Measurements from ENCODE around the gene GALNT2.

The GALNT2 gene

DNA sequence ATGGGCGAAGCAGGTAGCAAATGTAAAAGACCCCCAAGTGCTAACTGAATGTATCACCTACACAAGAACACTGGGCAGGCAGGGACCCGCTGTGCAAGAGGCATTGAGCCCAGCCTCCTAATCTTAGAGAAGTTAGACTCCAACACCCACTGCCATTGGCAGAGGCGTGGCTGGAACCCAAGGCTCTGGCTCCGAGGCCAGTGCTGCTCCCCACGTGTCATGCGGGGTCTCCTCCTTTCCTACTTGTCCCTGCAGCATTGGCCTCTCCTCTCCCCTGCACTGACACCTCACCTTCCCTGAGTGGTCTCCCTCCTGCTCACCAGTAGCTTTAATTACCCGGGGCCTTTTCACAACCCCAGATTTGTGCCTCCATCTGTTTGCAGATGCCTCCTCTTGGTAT lies 107.0 kb downstream of the GALNT2 start:
- H3K9me2 ChIP-seq (replicated peaks; ENCODE audit: insufficient read depth, low read length) = no peaks in the 10 kb centered on the region
- H3K9me3 ChIP-seq (ENCODE audit: insufficient read depth, low read length) = no peaks in the 10 kb centered on the region
- no peaks in the 10 kb centered on the region for H3F3A ChIP-seq (ENCODE audit: insufficient read depth)
- H3K79me2 ChIP-seq (ENCODE audit: insufficient read depth, low read length) = no peaks in the 10 kb centered on the region
- no peak overlapping the region for H3K9ac ChIP-seq (ENCODE audit: low read length)
- no peaks in the 10 kb centered on the region for H4K20me1 ChIP-seq (ENCODE audit: low read depth, low read length)
- no peaks in the 10 kb centered on the region for H3K36me3 ChIP-seq (ENCODE audit: low read length)
- no peak overlapping the region for H3K27ac ChIP-seq (ENCODE audit: low read depth, low read length)
- no peak for TF ChIP-seq CTCF (IDR thresholded peaks at IDR 0.05; ENCODE audit: insufficient read depth, low read length, poor library complexity, severe bottlenecking)
- no peak for TF ChIP-seq EZH2phosphoT487 (conservative IDR thresholded peaks at IDR 0.05; ENCODE audit: low read length)
- H3K4me3 ChIP-seq (ENCODE audit: insufficient read depth, low read length, poor library complexity, severe bottlenecking) = no peak overlapping the region
- H2AFZ ChIP-seq (ENCODE audit: low read depth, low read length, severe bottlenecking) = no peak overlapping the region
- H3K27me3 ChIP-seq (ENCODE audit: low read length) = no peaks in the 10 kb centered on the region
- H3K4me2 ChIP-seq (ENCODE audit: low read depth, low read length, poor library complexity, severe bottlenecking) = no peak overlapping the region

GRCh38 chr1:230174471-230175162 lies 107.6 kb downstream of the GALNT2 start:
- Histone ChIP-seq H3K4me2 (ENCODE audit: low read depth, low read length, poor library complexity, severe bottlenecking) (no peak overlapping the region), H2AFZ (ENCODE audit: low read depth, low read length, severe bottlenecking) (no peak overlapping the region), H3K9ac (ENCODE audit: low read length) (no peak overlapping the region), H3K27ac (ENCODE audit: low read depth, low read length) (no peak overlapping the region), H3K9me2 (replicated peaks; ENCODE audit: insufficient read depth, low read length) (no peaks in the 10 kb centered on the region), H3K36me3 (ENCODE audit: low read length) (no peaks in the 10 kb centered on the region), H3K79me2 (ENCODE audit: insufficient read depth, low read length) (no peaks in the 10 kb centered on the region), H3K4me3 (ENCODE audit: insufficient read depth, low read length, poor library complexity, severe bottlenecking) (no peak overlapping the region), H3K27me3 (ENCODE audit: low read length) (no peaks in the 10 kb centered on the region), H4K20me1 (ENCODE audit: low read depth, low read length) (no peaks in the 10 kb centered on the region), H3K9me3 (ENCODE audit: insufficient read depth, low read length) (no peaks in the 10 kb centered on the region), H3F3A (ENCODE audit: insufficient read depth) (no peaks in the 10 kb centered on the region)
- TF ChIP-seq CTCF (IDR thresholded peaks at IDR 0.05; ENCODE audit: insufficient read depth, low read length, poor library complexity, severe bottlenecking) (no peak), EZH2phosphoT487 (conservative IDR thresholded peaks at IDR 0.05; ENCODE audit: low read length) (no peak)

GRCh38 chr1:230175163-230175747 lies 108.2 kb downstream of the GALNT2 start:
- Histone ChIP-seq H3K9me3 (ENCODE audit: insufficient read depth, low read length) (no peaks in the 10 kb centered on the region), H3K4me2 (ENCODE audit: low read depth, low read length, poor library complexity, severe bottlenecking) (no peak overlapping the region), H2AFZ (ENCODE audit: low read depth, low read length, severe bottlenecking) (no peak overlapping the region), H3F3A (ENCODE audit: insufficient read depth) (no peaks in the 10 kb centered on the region), H3K79me2 (ENCODE audit: insufficient read depth, low read length) (no peaks in the 10 kb centered on the region), H3K9ac (ENCODE audit: low read length) (no peak overlapping the region), H4K20me1 (ENCODE audit: low read depth, low read length) (no peaks in the 10 kb centered on the region), H3K27ac (ENCODE audit: low read depth, low read length) (no peak overlapping the region), H3K36me3 (ENCODE audit: low read length) (no peaks in the 10 kb centered on the region), H3K4me3 (ENCODE audit: insufficient read depth, low read length, poor library complexity, severe bottlenecking) (no peak overlapping the region), H3K9me2 (replicated peaks; ENCODE audit: insufficient read depth, low read length) (no peaks in the 10 kb centered on the region), H3K27me3 (ENCODE audit: low read length) (no peaks in the 10 kb centered on the region)
- TF ChIP-seq EZH2phosphoT487 (conservative IDR thresholded peaks at IDR 0.05; ENCODE audit: low read length) (no peak), CTCF (IDR thresholded peaks at IDR 0.05; ENCODE audit: insufficient read depth, low read length, poor library complexity, severe bottlenecking) (no peak)
